GM12875 (cell line): ENCODE measurements around the gene RANBP1.

Source experiments
- H3K4me3 ChIP-seq: one replicate; pipeline ENCODE4 v1.5.1; 2011; ENCODE audit warnings: low read depth, low read length, control low read depth
- CTCF ChIP-seq: IDR thresholded peaks from 2 replicates; pipeline ENCODE4 v1.5.1; 2011; ENCODE audit warnings: low read depth, mild to moderate bottlenecking, control low read depth, inconsistent platforms, low read length, moderate library complexity, borderline replicate concordance; ENCODE audit not compliant: insufficient read depth

The RANBP1 gene

GRCh38 chr22:20079745-20080444, 36.0 kb upstream of the RANBP1 start, which contains the start of gene DGCR8:
DGCR8 (plus strand) TSS chr22:20080241; CDS start chr22:20085964, 5,723 bp downstream.
- H3K4me3 ChIP-seq, result peak within 1 kb of the TSS; percentile 85
- TF ChIP-seq CTCF, result no peak

GRCh38 chr22:20080445-20080775, 35.5 kb upstream of the RANBP1 start:
- no peak for TF ChIP-seq CTCF
- H3K4me3 ChIP-seq, result peak overlapping the region; percentile 85

GRCh38 chr22:20080776-20081654, 34.9 kb upstream of the RANBP1 start:
- no peak for TF ChIP-seq CTCF
- peak overlapping the region; percentile 85 for H3K4me3 ChIP-seq

DNA sequence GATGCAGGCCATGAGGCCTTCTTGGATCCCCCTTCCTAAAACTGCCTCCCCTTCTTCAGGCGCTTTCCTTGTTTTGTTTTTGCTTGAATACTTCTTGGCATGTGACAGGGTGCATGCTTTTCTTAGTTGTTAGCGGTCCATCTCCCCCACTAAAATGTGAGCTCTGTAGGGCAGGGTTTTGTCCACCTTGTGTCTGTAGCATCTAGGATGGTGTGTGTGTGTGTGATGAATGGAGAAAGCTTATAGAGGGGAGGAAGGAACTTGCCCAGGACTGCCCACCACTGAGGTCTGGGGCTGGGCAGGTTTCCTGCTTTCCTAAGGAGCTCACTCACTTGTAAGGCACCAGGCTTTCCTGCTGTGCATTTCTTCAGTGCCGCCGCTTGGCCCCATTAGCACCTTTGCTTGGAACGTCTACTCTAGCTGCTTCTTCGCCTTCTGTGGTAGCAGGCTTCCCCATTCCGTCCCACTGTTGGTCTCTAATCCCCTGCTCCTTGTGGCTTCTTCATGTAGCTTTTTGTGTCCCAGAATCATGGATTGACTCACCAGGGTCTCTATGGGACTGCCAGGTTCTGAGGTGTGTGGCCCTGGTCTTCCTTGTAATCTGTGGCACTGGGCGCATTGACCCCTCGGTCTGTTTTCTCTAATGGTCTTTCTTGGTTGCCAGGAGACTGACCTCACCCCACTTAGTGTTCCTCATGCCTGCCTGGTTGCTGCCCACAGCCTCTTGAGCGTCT, 32.6 kb upstream of the RANBP1 start:
- TF ChIP-seq CTCF, result no peak
- H3K4me3 ChIP-seq, result no peak overlapping the region

- H3K4me3 ChIP-seq, result no peak overlapping the region
- TF ChIP-seq CTCF, result no peak
Measured at GRCh38 chr22:20083891-20084546, 31.9 kb upstream of the RANBP1 start.

- H3K4me3 ChIP-seq, result no peak overlapping the region
- TF ChIP-seq CTCF, result peak; percentile 59; the same call in 1 of the 2 replicates
Measured at GRCh38 chr22:20084547-20085413, 31.1 kb upstream of the RANBP1 start.
